NCI-H446 treated with DMSO at 0.1 percent for 48 hours (cell line): ENCODE results near the gene SNUPN.
"Not testable (repeated sequence)": the region's sequence is repeated elsewhere in the genome, so short reads cannot be mapped to it uniquely, and the experiment has no call there.

Source experiments
- DNase-seq: peaks from one replicate; lab custom pipeline; 2025; lab: John Stamatoyannopoulos, UW

The SNUPN gene

GRCh38 chr15:75582943-75583342, 42.6 kb downstream of the SNUPN start:
- DNase-seq = not testable (repeated sequence)

GRCh38 chr15:75578948-75579920, 46.3 kb downstream of the SNUPN start, which contains the start of gene PTPN9:
TSS of gene PTPN9 (minus strand) at chr15:75579315. CDS start at chr15:75578776, 539 bp downstream.
- peak; percentile 25 for DNase-seq

GRCh38 chr15:75578173-75578947, 47.2 kb downstream of the SNUPN start:
- no peak for DNase-seq

- no peak for DNase-seq
Measured at GRCh38 chr15:75577401-75578172, 47.9 kb downstream of the SNUPN start.

- DNase-seq = no peak
Measured at GRCh38 chr15:75573648-75574384, 51.7 kb downstream of the SNUPN start.

GRCh38 chr15:75570126-75570845, 55.2 kb downstream of the SNUPN start:
- no peak for DNase-seq

GRCh38 chr15:75565062-75565970, 60.2 kb downstream of the SNUPN start:
- DNase-seq = no peak

- DNase-seq = no peak
Measured at GRCh38 chr15:75561888-75562287, 63.6 kb downstream of the SNUPN start.

- DNase-seq = not testable (repeated sequence)
Measured at GRCh38 chr15:75559360-75559759, 66.2 kb downstream of the SNUPN start.

- not testable (repeated sequence) for DNase-seq
Measured at GRCh38 chr15:75558955-75559354, 66.6 kb downstream of the SNUPN start.

GRCh38 chr15:75554717-75555116, 70.8 kb downstream of the SNUPN start:
- DNase-seq = peak; percentile 65

- no peak for DNase-seq
Measured at GRCh38 chr15:75553659-75554058, 71.9 kb downstream of the SNUPN start.

GRCh38 chr15:75551091-75551490, 74.4 kb downstream of the SNUPN start:
- no peak for DNase-seq
